GF-D8 (cell line): Measurements from ENCODE around the gene KIRREL3.
A peak's percentile ranks its signal among the peaks of the same experiment; 100 is the strongest.
"Not testable (repeated sequence)": the region's sequence is repeated elsewhere in the genome, so short reads cannot be mapped to it uniquely, and the experiment has no call there.

Experiments
- DNase-seq: peaks from one replicate; lab custom pipeline; 2025; lab: John Stamatoyannopoulos, UW

Gene KIRREL3

DNA sequence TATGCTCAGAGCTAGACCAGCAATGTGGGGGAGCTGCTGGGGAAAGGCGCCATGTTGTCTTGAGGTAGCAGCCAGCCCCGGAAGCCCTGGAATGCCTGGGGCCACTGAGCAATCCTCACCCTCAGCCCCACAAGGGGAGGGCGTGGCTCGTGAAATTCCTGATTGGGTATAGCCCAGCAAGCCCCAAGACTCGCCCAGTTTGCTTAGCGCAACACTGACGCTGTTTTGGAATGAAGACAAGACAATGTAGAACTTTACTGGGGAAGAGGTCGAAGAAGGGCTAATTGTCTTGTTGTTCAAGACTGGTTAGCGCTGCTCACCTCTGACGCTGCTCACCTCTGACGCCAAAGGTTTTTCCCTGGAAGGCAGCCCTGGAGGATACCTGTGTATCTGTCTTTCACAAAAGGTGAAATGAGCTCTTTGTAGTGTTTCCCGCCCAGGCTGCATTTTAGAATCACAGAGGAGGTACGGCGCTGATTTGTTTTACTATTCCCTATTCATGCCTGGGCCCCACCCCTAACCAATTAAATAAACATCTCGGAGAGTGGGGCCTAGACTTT lies 597.5 kb downstream of the KIRREL3 start:
- no peak for DNase-seq

DNA sequence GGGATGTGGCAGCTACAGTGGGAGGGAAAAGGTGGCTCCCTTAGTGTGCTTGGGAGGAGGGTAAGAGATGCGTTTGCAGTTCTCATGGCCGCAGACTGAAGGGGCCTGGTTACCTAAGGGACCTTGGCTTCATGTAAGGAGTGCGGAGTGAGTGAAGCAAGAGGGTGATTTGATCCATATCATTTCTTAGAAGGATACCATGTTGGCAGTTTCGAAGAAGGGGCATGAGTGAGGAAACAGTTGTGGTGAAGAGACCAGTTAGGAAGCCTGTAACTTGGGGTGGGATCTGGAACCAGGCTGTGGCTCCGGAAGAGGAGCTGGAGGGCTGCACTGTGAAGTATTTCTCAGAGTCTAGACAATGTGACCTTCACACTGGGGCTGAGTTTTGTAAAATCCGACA lies 600.1 kb downstream of the KIRREL3 start:
- DNase-seq: peak; percentile 100

DNA sequence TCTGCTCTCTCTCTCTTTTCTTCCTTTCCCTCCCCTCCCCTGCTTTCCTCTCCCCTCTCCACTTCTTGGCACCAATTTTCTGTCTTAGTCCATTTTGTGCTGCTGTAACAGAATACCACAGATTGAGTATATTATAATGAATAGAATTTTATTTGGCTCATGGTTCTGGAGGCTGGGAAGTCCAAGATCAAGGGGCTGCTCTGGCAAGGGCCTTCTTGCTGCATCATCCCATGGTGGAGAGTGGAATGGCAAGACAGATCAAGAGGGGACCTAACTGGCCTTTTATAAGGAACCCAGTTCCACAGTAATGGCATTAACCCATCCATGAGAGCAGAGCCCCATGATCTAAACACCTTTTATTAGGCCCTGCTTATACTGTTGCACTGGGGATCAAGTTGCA lies 600.6 kb downstream of the KIRREL3 start:
- DNase-seq: no peak

DNA sequence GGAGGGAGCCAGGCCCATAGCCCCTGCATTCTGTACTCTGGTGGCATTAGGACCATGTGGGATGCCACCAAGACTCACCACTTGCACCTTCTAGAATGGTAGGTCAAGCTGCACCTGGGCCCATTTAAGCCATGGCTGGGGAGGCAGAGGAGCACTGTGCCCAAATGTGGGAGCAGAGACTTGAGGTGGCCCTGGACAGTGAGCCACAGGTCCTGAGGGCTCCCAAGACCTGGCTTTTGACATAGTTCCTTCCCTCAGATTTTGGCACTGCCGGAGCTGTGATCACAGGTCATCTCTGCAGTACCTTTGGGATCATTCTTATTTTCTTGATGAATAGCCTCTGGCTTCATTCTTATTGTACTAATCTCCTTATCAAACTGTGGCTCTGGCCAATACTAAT lies 601.8 kb downstream of the KIRREL3 start:
- no peak for DNase-seq

DNA sequence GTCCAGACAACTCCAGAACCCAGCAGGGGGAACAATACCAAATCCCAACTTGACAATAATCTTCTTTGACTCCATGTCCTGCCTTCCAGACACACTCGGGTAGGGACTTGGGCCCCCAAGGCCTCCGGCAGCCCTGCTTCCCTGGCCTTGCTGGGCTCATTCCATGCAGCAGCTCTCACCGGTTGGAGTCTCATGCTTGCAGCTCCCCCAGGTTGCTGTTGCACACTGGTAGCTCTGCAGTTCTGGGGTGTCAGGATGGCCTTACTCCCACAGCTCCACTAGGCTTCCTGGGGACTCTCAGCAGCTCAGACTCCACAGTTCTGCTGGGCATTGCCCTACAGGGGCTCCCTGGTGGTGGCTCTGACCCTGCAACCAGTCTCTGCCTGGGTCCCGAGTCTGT lies 602.3 kb downstream of the KIRREL3 start:
- no peak for DNase-seq

DNA sequence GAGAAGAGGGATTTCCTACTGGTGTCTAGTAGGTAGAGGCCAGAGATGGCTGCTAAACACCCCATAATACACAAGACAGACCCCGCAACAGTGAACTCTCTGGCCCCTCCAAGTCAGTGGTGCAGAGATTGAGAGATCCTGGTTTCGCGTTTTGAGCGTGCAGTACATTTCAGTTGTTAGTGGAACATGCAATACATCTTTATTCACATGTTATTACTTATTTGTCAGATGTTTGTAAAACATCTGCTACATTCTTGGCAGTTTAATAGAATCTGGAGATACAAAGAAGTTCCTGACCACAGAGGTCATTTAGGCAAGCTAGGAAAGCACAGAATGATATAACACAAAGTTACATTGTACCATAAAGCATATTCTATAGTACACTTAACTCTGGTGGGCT lies 603.6 kb downstream of the KIRREL3 start:
- DNase-seq: no peak

DNA sequence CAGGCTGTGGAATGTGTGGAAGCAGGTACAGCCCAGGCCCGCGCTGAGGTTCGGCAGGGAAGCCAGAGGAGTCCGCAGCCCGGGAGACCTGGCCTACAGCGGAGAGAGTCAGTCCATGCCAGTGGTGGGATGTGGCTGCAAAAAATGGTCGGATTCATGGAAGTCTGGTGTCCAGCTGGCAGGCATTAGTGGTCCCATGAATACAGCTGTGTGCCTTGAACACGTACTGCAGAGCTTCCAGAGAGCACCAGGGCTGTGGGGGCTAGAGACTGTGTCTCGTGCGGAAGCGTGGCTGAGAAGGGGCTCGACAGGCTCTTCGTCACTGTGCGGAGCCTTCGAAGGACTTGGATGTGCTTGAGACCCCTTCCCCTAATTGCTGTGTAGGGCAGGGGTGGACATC lies 604.3 kb downstream of the KIRREL3 start:
- DNase-seq: not testable (repeated sequence)

DNA sequence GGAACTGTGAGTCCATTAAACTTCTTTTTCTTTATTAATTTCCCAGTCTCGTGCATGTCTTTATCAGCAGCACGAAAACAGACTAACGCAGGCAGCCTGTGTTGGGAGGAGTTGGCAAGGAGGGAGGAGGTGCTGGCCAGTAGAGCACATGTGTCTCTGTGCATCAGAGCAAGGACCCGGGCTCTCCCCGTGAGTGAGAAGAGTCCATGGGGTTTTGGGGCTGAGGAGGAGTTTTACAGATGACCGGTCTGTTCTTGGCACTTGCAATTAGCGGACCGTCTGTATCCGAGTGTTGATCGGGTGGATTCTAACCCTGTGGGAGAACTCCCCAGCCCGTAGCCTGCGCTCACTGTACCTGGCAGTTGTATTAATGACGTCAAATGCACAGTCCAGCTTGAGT lies 604.8 kb downstream of the KIRREL3 start:
- DNase-seq: not testable (repeated sequence)

DNA sequence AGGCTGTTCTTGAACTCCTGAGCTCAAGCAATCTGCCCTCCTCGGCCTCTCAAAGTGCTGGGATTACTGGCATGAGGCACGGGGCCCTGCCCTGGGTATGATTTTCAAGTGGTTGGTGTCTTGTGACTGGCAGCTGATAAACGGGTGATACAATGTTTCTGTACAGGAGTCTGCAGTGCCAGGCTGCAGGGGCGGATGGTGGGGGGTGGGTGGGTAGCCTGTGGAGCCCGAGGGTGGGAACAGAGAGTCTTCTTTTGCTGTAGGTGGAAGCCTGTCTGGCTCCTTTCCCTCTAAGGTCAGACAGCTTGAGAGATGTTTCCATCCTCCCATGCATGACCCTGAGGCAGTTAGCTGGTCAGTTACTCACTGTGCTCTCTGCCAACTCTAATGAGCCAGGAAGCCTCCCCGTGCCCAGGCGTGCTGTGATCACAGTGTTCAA lies 605.9 kb downstream of the KIRREL3 start:
- not testable (repeated sequence) for DNase-seq

DNA sequence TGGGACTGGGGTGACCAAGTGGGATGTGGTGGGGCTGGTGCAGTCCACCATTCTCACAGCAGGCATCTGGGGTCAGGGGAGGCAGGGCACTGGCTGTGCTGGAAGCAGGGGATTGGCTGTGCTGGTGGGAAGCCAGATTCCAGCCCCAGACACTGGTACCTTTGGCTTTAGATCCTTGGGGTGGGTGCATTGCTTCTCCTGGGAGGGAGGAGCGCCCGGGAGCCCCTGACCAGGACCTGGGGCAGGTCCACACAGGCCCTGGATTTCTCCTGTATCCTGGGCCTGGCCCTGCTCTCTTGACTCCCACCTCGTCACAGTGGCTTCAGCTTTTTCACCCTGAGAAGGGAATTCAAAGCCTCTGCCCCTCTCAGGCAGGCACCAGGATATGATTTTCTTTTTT lies 606.5 kb downstream of the KIRREL3 start:
- no peak for DNase-seq

DNA sequence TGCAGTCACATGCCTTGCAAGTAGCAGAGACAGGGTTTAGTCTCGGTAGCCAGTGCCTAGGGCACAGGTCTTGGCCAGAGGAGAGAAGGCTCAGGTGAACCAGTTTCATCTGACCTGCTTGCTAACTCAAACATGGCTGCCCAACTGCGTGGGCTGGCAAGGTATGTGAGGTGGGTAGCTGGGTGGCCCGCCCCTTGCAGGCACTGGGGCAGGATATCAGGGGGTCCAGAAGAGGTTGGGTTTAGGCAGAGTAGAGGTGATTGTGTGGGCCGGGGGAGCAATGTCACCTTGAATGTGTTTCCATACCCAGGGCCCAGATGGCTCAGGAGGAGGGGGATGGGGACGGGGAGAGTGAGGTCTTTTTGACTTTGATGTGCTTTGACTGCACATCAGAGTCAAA lies 607.4 kb downstream of the KIRREL3 start:
- no peak for DNase-seq

DNA sequence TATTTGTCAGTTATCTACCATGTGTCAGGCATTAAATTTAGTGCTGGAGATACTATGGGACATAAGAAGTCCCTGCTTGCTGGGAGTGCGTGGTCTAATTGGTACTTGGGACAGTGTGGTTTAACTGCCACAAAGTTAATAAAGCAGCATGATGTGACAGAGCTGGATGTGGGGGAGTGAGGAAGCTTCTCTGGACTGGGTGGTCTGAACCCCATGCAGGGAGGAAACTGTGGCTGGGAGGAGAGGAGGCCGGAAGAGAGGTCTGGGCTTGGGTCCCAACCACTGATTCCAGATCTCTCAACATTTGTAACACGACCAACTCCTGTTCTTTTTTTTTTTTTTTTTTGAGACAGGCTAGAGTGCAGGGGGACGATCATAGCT lies 607.9 kb downstream of the KIRREL3 start:
- DNase-seq: peak; percentile 100

DNA sequence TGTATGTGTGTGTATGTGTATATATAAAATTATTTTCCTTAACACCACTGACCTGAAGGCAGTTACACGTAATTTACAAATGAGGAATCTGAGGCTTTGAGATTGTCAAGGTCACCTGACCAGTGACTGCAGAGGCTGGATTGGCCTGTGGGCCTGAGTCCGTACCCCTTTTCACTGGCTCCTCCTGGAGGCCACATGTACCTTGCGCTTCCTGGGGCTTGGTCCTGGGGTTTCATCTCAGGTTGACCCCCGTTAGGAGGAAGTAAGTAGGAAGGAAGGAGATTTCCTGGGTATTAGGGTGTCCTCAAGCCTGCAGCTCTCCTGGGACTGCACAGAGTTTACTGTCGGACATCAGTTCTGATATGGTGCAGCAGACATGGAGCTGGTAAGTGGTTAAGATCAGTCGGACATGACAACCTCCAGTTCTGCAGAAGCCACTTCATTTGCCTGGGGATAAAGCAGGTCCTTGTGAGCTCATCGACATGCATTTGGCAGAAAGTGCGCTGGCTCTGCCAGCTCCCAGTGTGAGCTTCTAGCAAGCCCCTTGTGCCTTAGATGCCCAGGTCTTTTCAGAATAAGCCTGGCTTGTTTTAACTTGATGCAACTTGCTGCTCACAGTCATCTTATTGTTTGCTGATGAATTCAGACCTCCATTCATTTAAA lies 608.5 kb downstream of the KIRREL3 start:
- peak; percentile 100 for DNase-seq

DNA sequence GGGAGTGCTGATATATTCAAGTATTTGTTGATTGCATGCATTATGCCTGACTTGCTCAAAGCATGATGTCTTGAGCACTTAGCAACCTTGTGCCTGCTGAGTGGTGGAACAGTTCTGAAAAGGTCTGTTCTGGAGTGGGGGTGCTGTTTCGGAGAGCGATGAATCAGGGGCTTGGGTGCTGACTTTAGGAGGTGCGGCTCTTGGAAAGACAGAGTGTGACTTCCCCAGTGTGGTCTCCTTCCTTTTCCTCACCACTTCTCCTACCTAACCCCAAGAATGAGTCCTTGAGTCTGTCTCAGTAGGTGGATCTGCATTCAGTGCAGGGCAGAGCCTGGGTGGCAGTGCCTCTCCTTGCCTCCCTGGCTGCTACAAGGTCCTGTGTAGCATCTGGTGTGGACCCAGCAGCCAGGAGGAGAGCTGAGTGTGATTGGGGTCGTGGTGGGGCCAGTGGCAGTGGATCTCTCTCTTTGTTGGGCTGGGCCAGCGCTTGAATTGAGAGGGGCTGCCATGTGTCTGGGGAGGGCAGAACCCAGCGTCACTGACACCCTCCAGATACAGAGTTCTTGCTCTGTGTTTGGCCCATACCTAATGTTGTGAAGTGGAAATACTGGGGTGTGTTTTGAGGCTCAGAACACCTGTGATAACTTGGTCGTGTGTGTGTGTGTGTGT lies 609.1 kb downstream of the KIRREL3 start:
- DNase-seq: peak; percentile 86

DNA sequence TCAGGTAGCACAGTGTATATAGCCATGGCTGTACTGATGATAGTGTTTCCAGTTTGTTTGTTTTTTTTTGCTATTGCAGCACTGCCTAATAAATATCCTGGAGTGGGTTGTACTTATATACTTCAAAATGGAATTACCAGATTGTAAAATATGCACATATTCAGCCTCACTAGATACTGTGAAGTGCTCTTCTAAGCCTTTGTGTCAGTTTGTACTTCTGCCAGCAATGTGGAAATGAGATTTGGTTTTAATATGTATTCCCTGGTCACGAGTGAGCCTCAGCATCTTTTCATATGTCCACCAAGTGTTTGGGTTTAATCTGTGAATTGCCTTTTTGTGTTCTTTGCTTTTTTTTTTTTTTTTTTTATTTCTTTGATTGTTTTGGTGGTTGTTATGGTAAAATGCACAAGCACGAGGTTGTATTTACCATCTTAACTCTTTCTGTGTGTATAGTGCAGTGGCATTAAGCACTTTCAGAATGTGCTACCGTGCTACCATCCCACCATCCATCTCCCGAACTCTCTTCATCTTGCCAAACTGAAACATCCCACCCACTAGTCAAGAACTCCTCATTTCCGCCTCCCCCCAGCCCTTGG lies 610.2 kb downstream of the KIRREL3 start:
- no peak for DNase-seq

DNA sequence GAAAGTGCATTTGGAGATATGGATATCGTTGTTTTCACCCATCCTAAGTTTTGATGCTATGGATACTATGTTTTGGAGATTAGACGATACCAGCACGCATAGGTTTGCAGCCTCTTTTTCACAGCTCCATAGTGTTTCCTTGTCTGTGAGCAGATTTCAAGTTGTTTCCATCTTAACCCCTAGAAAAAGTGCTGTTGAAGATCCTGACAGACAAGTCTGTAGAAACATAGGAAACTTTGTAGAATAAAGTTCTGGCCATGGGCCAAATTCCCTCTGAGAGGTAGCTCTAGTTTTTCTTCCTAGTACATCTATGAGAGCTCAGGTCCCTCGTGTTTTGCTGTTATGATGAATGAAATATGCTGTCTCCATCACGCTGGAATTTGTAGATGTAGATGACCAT lies 612.7 kb downstream of the KIRREL3 start:
- no peak for DNase-seq

DNA sequence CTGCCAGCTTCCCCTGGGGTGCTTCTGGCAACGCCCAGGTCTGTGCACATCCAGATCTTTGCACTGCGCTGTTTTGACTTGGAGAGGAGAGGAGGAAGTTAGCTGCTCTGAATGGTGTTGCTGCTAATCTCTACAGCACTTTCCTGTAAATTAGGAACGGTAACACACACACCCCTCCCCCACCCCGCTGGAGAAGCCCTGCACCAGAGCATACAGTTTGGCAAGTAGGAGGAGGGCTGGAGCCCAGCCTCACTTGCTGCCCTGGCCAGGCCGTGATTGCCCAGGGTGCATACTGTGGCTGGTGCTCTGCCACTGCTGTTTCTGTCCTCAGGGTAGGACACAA lies 613.9 kb downstream of the KIRREL3 start:
- peak; percentile 99 for DNase-seq

DNA sequence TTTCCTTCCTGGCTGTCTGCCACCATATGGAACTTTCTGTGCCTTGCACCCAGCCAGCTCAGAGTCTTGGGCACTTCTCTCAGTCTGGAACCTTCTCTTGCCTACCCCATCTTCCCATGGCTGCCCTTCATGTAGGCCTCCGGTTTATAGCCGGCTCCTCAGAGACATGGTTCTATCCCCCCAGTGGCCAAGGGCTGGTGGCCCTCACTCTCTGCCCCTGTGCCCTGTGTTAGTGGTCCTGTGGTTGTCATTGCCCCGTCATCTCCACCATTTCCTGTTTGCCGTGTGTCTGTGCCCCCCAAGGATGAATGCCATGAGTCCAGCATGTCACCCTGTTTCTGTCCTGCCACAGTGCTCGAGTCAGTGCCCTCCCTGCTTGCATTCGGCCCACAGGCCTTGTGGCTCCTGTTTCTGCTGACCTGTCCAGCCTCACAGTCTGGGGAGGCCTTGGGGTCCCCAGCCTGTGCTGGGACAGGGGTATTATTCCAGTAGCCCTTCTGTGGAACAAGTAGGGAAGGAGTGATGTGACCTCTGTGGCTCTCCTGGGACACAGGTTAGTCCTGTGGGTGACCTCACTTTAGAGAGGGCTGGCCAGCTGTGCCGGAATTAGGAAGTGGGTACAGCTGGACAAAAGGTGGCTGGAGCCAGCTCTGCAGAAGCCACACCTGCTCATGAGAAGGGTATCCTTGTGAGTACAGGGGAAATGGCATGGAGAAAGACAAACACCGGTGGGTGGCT lies 614.4 kb downstream of the KIRREL3 start:
- no peak for DNase-seq

DNA sequence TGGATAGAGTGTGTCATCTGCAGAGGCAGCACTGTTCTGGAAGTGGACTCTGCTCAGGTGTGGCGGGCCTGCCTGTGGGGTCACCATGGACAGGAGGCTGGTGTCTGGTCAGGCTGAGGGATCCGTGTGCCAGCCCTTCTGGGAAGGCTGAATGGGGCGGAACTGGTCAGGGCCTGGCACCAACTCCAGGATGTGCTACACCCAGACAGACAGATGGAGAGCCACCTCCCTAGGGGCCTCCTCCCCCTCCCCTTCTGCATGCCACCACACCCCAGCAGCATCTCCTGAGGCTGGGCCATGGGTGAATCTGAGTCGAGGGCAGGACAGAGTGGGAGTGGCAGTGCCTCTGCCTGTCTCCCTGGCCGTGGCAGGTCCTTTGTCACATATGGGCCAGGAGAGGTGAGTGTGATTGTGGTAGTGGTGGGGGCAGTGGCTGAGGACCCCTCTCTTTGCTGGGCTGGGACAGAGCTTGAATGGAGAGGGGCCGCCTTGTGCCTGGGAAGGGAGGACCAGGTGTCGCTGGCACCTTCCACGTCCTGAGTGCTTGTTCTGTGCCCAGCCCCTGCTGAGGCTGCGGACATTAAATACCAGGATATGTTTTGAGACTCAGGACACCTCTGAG lies 616.0 kb downstream of the KIRREL3 start:
- no peak for DNase-seq

DNA sequence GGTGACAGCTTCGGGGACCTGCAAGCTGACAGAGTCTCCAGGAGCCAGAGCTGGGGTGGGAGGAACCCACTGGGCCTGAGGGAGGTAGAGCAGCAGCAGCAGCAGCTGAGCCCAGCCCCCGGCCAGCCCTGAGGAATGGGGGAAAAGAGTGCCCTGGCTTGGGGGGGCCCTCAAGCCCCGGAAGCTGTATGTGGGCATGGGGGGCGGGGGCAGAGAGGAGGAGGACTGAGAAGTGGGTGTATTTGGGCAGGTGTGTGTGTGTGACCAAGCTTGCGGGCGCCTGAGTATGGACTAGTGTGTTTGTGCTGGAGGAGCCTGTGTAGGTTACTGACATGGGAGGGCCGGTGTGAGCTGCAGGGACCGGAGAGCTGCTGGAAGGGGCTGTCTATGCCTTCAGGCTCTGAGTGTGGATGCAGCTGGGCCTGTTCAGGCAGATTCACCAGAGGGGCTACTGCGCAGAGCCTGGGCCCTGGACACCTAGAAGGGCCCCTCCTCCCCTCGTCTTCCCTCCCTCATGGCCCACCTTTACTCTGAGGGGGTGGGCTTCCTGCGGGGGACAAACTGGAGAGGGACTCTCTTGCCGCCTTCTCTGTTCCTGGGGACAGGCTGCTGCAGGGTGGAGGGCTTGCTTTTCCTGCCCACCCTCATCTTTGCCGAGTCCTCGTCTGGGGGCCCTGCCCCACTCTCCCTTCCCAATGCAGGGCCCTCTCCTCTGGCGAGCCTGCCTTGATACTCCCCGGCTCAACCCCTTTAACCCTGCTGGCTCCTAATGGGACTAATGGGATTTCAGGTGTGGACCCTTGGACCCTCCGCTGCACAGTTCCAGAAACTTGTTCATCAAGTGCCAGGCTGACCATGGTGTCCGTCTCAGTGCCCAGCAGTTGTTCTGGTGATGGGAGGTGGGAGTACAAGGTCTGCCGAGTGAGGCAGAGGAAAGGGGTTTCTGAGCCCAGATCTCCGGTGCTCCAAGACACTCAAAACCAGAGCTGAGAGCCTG lies 616.9 kb downstream of the KIRREL3 start:
- DNase-seq: no peak

DNA sequence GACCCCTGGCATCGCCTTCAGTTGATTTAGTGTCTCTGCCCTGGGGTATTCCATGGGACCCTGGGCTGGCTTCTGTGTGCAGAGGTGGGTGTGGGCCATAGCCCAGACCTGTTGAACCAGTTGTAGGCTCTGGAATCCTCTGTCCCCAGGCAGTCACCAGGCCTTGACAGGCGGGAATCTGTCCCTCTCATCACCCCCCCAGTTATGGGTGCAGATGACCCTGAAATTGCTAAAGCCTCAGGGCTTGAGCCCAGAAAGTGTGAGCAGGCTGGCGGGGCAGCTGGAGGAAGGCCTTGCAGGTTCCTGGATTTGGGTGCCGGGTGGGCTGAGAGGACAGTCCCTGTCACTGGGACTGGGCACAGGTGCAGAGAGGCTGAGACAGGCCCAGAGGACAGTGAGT lies 617.9 kb downstream of the KIRREL3 start:
- not testable (repeated sequence) for DNase-seq
